ENCODE results near the gene URI1. TPM values are rescaled to one million over a fixed set of nuclear protein-coding genes. Genes with fewer than 3 reads are reported as not detected.

Gene URI1
- total RNA-seq, 1 donor from 2014 or later = 74.9 TPM

DNA sequence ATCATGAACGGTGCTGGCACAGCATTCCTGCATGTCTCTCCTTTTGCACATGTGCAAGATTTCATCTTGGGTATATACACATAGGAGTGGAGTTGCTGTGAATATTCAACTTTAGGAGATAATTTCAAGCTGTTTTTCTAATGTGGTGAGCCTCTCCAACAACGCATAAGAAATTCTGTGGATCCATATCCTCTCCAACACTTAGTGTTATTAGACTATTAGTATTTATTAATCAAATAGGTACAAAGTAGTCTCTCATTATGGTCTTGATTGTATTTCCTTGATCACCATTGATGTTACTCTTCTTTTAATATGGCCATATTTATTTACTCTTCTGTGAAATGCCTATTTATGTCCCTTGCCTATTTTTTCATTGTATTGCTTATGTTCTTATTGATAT, 114.5 kb downstream of the URI1 start:
- no peak for DNase-seq (ENCODE audit: low read depth)

DNA sequence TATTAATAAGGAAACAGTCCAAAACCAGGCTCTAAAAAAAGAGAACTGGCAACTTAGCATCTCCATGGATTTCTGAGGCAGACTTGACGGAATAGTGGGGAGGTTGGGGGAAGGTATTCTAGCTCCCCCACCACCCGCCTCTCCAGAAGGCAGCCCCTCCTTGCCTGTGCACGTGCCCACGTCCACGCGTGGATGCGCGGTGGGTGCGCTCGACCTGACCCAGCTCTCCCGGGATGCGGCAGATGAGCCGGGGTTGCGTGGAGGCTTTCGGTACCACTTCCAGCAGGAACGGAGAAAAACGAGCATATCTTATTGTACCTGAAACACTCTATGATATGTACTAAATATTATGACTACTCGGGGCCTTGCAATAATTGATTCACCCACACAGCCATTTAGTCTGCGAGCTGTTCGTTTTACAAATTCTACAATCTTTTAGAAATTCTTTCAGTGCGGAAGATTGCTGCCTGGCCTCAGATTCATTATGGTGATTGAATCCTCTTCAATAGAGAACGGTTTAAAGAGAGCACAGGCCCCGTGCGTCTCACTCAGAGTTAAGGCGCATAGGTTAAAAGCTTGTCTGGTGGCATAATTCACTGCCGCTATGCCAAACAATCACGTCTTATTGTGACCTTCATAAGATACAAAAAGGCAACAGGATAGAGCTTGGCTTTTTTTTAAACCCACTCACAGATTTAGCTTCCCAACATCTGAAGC, 117.9 kb downstream of the URI1 start:
- DNase-seq (ENCODE audit: low read depth) = no peak

GRCh38 chr19:30060531-30061222, 118.6 kb downstream of the URI1 start:
- DNase-seq (ENCODE audit: low read depth) = no peak

DNA sequence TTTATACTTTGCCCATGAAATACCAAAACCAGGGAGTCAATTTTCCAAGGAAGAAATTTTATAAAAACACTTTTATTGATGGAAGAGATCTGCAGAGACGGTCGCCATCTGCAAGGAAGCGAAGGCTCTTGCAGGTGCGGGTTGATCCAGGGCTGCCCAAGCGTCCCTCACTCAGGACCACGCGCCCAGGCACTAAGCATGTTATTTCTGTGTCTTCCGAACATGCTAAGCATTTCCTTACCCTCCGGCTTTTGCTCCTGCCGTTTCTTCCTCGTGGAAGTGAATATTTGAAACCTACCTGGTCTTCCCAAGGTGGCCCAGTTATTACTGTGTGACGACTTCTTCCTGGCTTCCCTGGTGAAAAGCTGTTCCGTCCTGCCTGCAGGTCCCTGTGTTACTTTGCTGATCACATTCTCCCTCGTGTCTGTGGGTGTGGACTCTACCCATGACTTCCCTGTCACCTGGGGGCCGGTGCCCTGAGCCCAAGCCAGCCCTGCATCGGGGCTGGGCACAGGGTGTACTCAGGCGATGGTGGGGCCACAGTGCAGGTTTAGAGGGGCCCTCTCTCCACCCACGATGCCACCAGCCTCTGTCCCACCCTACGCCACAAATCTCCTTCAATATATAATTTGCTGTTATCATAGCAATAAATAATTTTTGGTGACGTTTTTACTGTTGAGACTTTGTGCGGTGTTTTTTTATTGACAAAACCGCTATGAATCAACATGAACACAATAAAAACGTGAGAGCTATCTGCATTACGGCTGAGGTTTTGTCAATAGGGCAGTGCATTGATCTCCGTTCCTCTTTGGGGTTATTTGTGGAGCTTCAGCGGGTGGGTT, 119.4 kb downstream of the URI1 start:
- no peak for DNase-seq (ENCODE audit: low read depth)

DNA sequence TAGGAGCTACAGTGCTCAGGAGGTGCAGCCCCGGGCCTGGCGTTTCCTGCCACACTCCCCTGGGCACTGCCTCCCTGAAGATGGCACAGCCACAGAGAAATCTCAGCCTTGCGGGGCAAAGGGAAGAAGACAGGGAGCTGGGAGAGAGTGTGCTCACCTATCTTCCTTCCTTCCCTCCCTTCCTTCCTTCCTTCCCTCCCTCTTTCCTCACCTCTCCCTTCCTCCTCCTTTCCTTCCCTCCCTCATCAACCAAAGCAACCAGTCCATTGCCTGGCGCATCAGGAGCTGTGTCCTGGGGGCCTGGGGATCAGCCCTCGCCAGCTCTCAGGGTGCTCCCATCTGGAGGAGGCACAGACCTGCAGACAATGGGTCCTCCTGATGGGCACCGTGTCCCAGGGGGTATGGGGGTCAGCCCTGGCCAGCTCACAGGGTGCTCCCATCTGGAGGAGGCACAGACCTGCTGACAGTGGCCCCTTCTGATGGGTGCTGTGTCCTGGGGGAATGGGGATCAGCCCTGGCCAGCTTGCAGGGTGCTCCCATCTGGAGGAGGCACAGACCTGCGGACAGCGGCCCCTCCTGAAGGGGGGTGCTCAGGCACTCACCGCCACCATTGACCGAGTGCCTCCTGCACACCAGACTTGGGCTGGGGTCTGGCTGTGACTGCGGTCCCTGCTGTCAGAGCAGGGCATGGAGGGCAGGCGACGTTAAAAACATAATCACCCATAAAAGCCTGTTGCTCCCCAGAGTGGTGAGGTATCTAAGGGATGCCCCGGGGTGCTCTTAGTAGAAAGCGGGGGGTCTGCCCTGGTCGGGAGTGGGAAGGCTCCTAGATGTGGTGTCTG, 120.2 kb downstream of the URI1 start:
- DNase-seq (ENCODE audit: low read depth) = no peak

DNA sequence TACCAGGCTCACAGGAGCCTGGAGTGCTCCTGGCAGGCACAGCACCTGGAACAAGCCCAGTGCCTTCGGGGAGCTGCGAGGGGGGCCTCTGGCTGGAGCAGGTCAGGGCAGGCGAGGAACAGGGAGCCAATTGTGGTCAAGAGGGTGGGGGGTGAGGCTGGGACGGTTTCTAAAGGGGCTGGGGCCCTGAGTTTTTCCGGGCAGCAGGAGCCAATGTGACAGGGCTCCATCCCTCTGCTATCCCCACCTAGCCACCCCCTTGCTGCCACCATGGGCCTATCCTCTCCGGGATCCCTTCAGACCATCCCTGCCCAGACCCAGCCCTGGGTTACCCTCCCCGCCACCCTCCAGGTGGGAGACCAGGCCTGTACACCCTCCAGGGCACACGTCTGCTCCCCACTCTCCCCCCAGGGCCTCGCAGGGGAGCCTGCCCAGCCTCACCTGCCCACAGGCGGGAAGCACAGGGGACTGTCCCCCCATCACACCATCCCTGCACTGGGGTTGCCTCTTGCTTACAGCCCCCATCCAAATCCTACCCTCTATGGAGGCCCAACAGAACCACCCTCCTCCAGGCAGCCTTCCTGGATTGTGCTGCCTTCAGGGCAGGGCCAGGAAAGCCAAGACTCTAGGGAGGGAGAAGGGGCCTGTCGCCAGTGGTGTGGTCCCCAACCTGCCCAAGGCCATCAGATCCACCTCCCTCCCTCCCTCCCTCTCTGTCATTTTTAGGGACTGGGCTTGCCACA, 121.0 kb downstream of the URI1 start:
- DNase-seq (ENCODE audit: low read depth) = no peak

DNA sequence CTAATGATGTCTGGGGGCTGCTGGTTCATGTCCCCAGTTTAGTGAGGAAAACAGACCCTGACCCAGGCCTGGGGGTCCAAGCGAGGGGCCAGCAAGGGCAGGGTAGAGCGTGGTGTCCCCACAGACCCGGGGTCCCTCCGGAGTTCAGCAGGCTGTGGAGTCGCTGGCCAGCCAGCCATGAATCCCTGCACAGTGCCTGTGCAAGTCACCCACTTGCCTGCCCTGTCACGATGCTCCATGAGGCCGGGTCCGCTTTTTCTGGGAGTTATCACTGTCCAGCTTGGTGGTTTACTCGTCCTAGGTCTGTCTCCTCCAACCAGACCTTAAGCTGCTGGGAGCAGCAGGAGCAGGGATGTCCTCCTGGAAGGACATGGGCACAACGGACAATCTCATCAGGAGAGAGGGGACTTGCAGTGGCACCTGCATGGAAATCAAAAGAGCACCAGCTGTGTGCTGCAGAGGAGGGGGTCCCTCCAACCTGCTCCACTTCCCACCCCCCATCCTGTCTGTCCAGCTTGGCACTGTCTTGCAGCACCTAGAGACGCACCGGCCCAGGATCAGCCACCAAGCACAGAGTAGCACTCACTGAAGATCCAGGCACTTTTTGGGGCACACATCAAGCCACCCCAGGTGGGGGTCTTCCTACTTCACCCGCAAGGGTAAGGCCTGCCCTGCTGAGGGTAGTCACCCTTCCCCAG, 121.8 kb downstream of the URI1 start:
- DNase-seq (ENCODE audit: low read depth) = no peak

DNA sequence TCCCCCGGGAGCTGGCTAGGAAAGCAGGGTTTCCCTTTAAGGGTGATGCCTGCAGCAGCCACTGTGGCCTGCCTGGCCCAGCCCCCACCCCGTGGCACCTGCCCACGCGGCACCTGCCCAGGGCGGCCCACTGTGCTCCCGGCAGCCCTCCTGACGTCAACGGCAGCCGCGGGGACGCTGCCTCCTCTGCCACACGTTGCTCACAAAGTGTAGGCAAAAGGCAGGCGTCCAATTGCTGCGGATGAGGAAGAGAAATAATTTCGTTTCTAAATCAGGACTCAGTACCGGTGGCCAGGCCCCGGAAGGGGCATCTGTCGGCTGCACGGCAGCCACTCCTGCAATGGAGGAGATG, 122.3 kb downstream of the URI1 start:
- DNase-seq (ENCODE audit: low read depth) = no peak

DNA sequence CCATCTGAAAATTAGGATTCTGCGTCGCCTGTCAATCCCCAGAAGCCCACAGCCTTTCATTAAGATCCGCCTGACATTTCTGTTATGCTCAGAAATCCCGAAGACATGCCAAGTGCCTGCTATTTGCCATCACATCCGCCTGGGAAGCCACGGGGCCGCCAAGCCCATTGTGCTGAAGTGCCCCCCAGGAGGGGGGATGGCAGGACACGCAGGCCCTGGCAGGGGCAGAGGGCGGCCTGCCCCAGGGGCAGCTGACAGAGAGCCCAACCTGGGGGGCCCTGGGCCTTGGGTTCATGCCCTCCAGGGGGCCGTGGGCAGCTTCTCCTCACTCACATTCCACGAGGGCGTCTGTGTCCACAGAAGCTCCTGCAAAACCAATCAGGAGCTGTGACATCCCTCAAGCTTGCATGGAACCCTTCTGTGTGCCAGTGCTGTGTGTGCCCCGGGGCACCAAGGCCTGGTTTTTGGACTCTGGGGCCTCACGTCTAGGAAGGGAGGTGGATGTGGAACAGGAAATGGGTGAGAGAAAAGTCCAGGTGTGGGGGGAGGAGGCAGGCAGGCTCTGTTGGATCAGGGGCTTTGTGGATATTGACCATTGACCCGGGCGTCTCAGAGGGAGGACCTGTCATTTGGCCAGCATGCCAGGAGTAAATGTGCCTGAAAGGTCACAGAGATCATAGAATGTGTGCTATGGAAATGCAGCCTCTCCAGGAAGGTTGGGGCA, 122.9 kb downstream of the URI1 start:
- DNase-seq (ENCODE audit: low read depth) = no peak

- no peak for DNase-seq (ENCODE audit: low read depth)
These were observed 123.9 kb downstream of the URI1 start for GRCh38 chr19:30065680-30066606.

Other genes with a start within 250 kb of the URI1 start
- 36.7 and 37.3 TPM in 2 replicates for gene C19orf12, start 227.0 kb upstream of the URI1 start, total RNA-seq
- 6.0 and 8.3 TPM in 2 replicates for gene CCNE1, start 130.2 kb upstream of the URI1 start, total RNA-seq